H1 (cell line): ENCODE measurements around the gene CCDC81.

Experiments used
- CHD1 ChIP-seq: IDR thresholded peaks from 2 replicates; pipeline ENCODE4 v1.6.1; 2012; ENCODE audit warnings: low read depth, low read length, improper control_type of control experiment
- CHD2 ChIP-seq: IDR thresholded peaks from 2 replicates; pipeline ENCODE4 v1.6.1; 2012; ENCODE audit warnings: low read length, improper control_type of control experiment
- EZH2 ChIP-seq: fragments of 200-600 bp; sonication (generic); IDR thresholded peaks from 2 replicates; pipeline ENCODE4 v1.7.1; 2012; ENCODE audit warnings: low read depth, mild to moderate bottlenecking, moderate library complexity, low read length, inconsistent platforms; ENCODE audit not compliant: severe bottlenecking
- POLR2A ChIP-seq, 2 experiments: IDR thresholded peaks; 1 replicate in 1 of 2; 2 replicates in 1 of 2; pipeline ENCODE4 v1.6.1; 2011; ENCODE audit warnings: low read depth in 2 of 2, low read length in 2 of 2, mild to moderate bottlenecking in 2 of 2; ENCODE audit errors: control extremely low read depth in 1 of 2
- POLR2AphosphoS5 ChIP-seq: IDR thresholded peaks from 2 replicates; pipeline ENCODE4 v1.6.1; 2011; ENCODE audit warnings: low read depth, low read length
- RAD21 ChIP-seq, 2 experiments: IDR thresholded peaks in 1 of 2; conservative IDR thresholded peaks in 1 of 2; 2 replicates each; pipeline ENCODE4 v1.6.1; 2011; ENCODE audit warnings: low read depth in 2 of 2, low read length in 2 of 2, improper control_type of control experiment in 1 of 2, inconsistent platforms in 1 of 2, mild to moderate bottlenecking in 1 of 2, moderate library complexity in 1 of 2
- TAF1 ChIP-seq: IDR thresholded peaks from 2 replicates; pipeline ENCODE4 v1.6.1; 2011; ENCODE audit warnings: mild to moderate bottlenecking, low read depth, low read length
- USF2 ChIP-seq: IDR thresholded peaks from 2 replicates; pipeline ENCODE4 v1.6.1; 2011; ENCODE audit warnings: low read length, improper control_type of control experiment
- TF ChIP-seq, protein P1 (sequence below), 3 experiments: IDR thresholded peaks; 1 replicate in 2 of 3; 2 replicates in 1 of 3; pipeline versions ENCODE4 v1.5.1 to v1.6.1; 2011; ENCODE audit warnings: low read length in 3 of 3, mild to moderate bottlenecking in 3 of 3, inconsistent platforms in 2 of 3, low read depth in 1 of 3, moderate library complexity in 1 of 3; ENCODE audit not compliant: insufficient read depth in 1 of 3; ENCODE audit errors: control extremely low read depth in 1 of 3

- TF ChIP-seq USF2: no peak
- peak in 1 of 2 experiments; percentile 16; a peak in 1 of 4 replicates for TF ChIP-seq RAD21 (IDR thresholded peaks at IDR 0.05 in 1 of 2, conservative IDR thresholded peaks at IDR 0.05 in 1 of 2; ENCODE audit: low read depth in 2 of 2, low read length in 2 of 2)
- TF ChIP-seq CHD1: no peak
- TF ChIP-seq, protein P1, sequence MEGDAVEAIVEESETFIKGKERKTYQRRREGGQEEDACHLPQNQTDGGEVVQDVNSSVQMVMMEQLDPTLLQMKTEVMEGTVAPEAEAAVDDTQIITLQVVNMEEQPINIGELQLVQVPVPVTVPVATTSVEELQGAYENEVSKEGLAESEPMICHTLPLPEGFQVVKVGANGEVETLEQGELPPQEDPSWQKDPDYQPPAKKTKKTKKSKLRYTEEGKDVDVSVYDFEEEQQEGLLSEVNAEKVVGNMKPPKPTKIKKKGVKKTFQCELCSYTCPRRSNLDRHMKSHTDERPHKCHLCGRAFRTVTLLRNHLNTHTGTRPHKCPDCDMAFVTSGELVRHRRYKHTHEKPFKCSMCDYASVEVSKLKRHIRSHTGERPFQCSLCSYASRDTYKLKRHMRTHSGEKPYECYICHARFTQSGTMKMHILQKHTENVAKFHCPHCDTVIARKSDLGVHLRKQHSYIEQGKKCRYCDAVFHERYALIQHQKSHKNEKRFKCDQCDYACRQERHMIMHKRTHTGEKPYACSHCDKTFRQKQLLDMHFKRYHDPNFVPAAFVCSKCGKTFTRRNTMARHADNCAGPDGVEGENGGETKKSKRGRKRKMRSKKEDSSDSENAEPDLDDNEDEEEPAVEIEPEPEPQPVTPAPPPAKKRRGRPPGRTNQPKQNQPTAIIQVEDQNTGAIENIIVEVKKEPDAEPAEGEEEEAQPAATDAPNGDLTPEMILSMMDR (IDR thresholded peaks at IDR 0.05; ENCODE audit: control extremely low read depth in 1 of 3, insufficient read depth in 1 of 3, low read depth in 1 of 3, low read length in 3 of 3): peak in 1 of 3 experiments; percentile 21; a peak in 1 of 4 replicates
- TF ChIP-seq TAF1: no peak
- TF ChIP-seq POLR2AphosphoS5: no peak
- TF ChIP-seq EZH2: no peak
- no peak for TF ChIP-seq CHD2
- no peak for TF ChIP-seq POLR2A (IDR thresholded peaks at IDR 0.05; ENCODE audit: control extremely low read depth in 1 of 2, low read depth in 2 of 2, low read length in 2 of 2)
Observed at GRCh38 chr11:86408845-86409244, 34.2 kb downstream of the CCDC81 start.
